ENCODE measurements around the gene RSL24D1. TPM values are rescaled to one million over a fixed set of nuclear protein-coding genes. Genes with fewer than 3 reads are reported as not detected.

The RSL24D1 gene
- total RNA-seq, 1 experiment from 2014 or later = 111 TPM

DNA sequence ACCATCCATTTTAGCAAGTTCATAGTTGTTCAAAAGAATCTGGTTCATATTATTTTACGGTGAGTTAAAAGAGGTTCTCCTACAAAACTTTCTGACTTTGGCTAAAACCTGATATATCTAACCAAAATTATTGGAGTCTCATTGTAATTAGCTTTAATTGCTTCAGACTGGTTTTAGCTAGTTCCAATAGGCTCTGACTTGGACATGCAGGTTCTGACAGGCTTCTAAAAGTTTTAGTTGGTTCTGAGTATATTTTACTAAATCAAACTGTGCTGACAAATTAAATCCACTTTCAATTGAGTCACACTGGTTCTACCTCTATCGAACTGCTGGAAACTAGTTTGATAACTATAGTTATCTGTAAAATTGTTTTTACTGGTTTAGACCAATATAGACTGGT lies 42.1 kb upstream of the RSL24D1 start:
- TF ChIP-seq, protein P1, sequence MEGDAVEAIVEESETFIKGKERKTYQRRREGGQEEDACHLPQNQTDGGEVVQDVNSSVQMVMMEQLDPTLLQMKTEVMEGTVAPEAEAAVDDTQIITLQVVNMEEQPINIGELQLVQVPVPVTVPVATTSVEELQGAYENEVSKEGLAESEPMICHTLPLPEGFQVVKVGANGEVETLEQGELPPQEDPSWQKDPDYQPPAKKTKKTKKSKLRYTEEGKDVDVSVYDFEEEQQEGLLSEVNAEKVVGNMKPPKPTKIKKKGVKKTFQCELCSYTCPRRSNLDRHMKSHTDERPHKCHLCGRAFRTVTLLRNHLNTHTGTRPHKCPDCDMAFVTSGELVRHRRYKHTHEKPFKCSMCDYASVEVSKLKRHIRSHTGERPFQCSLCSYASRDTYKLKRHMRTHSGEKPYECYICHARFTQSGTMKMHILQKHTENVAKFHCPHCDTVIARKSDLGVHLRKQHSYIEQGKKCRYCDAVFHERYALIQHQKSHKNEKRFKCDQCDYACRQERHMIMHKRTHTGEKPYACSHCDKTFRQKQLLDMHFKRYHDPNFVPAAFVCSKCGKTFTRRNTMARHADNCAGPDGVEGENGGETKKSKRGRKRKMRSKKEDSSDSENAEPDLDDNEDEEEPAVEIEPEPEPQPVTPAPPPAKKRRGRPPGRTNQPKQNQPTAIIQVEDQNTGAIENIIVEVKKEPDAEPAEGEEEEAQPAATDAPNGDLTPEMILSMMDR (conservative IDR thresholded peaks at IDR 0.05; ENCODE audit: low read depth, low read length) = no peak
- TF ChIP-seq EZH2 (IDR thresholded peaks at IDR 0.05; ENCODE audit: borderline replicate concordance, low read depth, low read length, poor library complexity, severe bottlenecking) = no peak
- Histone ChIP-seq H3K9me3 (ENCODE audit: low read depth, low read length, poor library complexity, severe bottlenecking) (no peaks in the 10 kb centered on the region), H3K36me3 (ENCODE audit: insufficient read depth, low read length, poor library complexity, severe bottlenecking) (no peaks in the 10 kb centered on the region), H3K27ac (ENCODE audit: low read depth, low read length, poor library complexity, severe bottlenecking) (no peak overlapping the region), H3K27me3 (replicated peaks; ENCODE audit: insufficient read depth, low read depth, low read length, poor library complexity) (peaks cover 15% of the 10 kb centered on the region), H3K4me3 (ENCODE audit: low read depth, low read length, poor library complexity, severe bottlenecking) (no peak overlapping the region), H3K4me1 (ENCODE audit: insufficient read depth, low read length, poor library complexity, severe bottlenecking) (no peaks in the 10 kb centered on the region)
- intact Hi-C loops (cut with micrococcal nuclease; ENCODE audit: unreplicated experiment) = no loop called here
- no TSS peak for BruUV-seq (replicated peaks)
- no peak for DNase-seq (ENCODE audit: low spot score)
- ChIA-PET CTCF (no interaction called here), POLR2A (ENCODE audit: low non-redundant PET) (no interaction called here)

DNA sequence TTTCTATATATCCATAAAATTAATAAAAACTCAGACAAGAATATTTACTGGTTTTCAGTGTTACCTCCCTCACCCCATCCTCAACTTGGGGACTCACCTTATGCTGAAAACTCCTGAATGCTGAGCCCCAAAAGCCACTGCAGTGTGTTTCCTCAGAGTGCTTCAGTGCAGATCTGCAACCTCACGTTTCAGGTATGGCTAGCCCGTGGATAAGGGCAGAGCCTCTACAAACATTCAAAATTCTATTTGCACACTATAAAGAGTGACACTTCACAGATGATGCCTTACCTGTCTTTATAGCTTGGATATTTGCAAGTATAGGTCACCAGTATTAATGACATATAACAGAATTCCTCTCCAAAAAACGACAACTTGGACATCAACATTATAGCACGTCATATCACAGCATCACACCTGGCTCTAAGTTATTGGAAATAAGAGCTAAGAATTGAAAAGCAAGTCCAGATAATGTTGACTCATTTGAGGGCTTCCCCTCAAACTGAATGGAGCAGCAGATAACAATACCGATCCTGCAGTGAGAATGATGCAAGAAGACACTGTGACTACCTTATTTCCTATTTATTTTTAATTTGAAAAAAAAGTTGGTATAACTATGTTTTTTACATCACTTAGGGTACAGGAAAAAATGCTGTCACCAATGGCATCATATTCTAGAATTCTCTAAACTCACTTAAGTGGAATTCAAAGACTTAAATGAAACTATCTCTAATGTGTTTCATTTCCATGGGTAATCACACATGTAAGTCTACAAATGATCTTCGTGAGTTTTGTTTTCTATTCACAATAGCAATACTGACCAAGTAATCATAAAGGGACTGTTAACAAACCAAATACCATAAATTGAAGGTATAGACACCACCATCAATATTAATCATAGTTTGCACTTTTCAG lies 40.7 kb upstream of the RSL24D1 start:
- CTCF ChIA-PET = no interaction called here
- TF ChIP-seq, protein P1 (conservative IDR thresholded peaks at IDR 0.05; ENCODE audit: low read depth, low read length) = no peak
- Histone ChIP-seq H3K27me3 (replicated peaks; ENCODE audit: insufficient read depth, low read depth, low read length, poor library complexity) (peaks cover 12% of the 10 kb centered on the region), H3K9me3 (ENCODE audit: low read depth, low read length, poor library complexity, severe bottlenecking) (no peaks in the 10 kb centered on the region), H3K27ac (ENCODE audit: low read depth, low read length, poor library complexity, severe bottlenecking) (no peak overlapping the region), H3K36me3 (ENCODE audit: insufficient read depth, low read length, poor library complexity, severe bottlenecking) (no peaks in the 10 kb centered on the region), H3K4me3 (ENCODE audit: low read depth, low read length, poor library complexity, severe bottlenecking) (no peak overlapping the region), H3K4me1 (ENCODE audit: insufficient read depth, low read length, poor library complexity, severe bottlenecking) (no peaks in the 10 kb centered on the region)
- intact Hi-C loops (cut with micrococcal nuclease; ENCODE audit: unreplicated experiment) = no loop called here
- POLR2A ChIA-PET (ENCODE audit: low non-redundant PET) = no interaction called here
- no peak for DNase-seq (ENCODE audit: low spot score)
- no TSS peak for BruUV-seq (replicated peaks)

DNA sequence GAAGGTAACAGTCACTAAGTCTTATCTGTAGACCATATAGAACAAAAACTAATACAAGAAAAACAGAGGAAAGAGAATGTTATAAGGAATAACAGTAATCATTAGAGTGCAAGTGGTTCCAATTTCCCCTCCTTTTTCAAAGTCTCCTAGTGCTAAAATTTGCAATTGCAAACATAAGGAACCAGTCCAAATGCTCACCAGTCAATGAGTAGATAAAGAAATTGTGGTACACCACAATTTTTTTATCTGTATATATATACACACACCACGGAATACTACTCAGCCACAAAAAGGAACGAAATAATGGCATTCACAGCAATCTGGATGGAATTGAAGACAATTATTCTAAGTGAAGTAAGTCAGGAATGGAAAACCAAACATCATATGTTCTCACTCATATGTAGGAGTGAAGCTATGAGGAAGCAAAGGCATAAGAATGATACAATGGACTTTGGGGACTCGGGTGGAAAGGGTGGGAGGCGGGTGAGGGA lies 38.9 kb upstream of the RSL24D1 start:
- ChIA-PET CTCF (no interaction called here), POLR2A (ENCODE audit: low non-redundant PET) (no interaction called here)
- no peaks in the 10 kb centered on the region for H3K36me3 ChIP-seq (ENCODE audit: insufficient read depth, low read length, poor library complexity, severe bottlenecking)
- TF ChIP-seq EZH2 (IDR thresholded peaks at IDR 0.05; ENCODE audit: borderline replicate concordance, low read depth, low read length, poor library complexity, severe bottlenecking) = no peak
- TF ChIP-seq, protein P1 (conservative IDR thresholded peaks at IDR 0.05; ENCODE audit: low read depth, low read length) = no peak
- H3K4me1 ChIP-seq (ENCODE audit: insufficient read depth, low read length, poor library complexity, severe bottlenecking) = no peaks in the 10 kb centered on the region
- no peaks in the 10 kb centered on the region for H3K9me3 ChIP-seq (ENCODE audit: low read depth, low read length, poor library complexity, severe bottlenecking)
- DNase-seq (ENCODE audit: low spot score) = no peak
- peaks cover 11% of the 10 kb centered on the region for H3K27me3 ChIP-seq (replicated peaks; ENCODE audit: insufficient read depth, low read depth, low read length, poor library complexity)
- BruUV-seq (replicated peaks) = no TSS peak
- no peak overlapping the region for H3K27ac ChIP-seq (ENCODE audit: low read depth, low read length, poor library complexity, severe bottlenecking)
- intact Hi-C loops (cut with micrococcal nuclease; ENCODE audit: unreplicated experiment) = no loop called here
- no peak overlapping the region for H3K4me3 ChIP-seq (ENCODE audit: low read depth, low read length, poor library complexity, severe bottlenecking)

All from A673 (cell line).